ENCODE measurements around the gene RPL19. TPM values are rescaled to one million over a fixed set of nuclear protein-coding genes. Genes with fewer than 3 reads are reported as not detected.

Gene RPL19
- total RNA-seq, 2 donors from 2014 or later: 2,432 to 2,485 TPM

GRCh38 chr17:39231091-39231561, 31.0 kb downstream of the RPL19 start:
- no peaks in the 10 kb centered on the region for H3K9me3 Mint-ChIP-seq
- no peaks in the 10 kb centered on the region for H3K36me3 Mint-ChIP-seq (ENCODE audit: low read depth)
- no peak overlapping the region for H3K4me3 Mint-ChIP-seq
- no peak for ATAC-seq (replicated peaks)
- H3K4me1 Mint-ChIP-seq: peaks cover 7% of the 10 kb centered on the region
- H3K27ac Mint-ChIP-seq: no peak overlapping the region
- H3K27me3 Mint-ChIP-seq: peaks cover 24% of the 10 kb centered on the region

- no peaks in the 10 kb centered on the region for H3K36me3 Mint-ChIP-seq (ENCODE audit: low read depth)
- no peaks in the 10 kb centered on the region for H3K9me3 Mint-ChIP-seq
- ATAC-seq (replicated peaks): peak; percentile 73
- H3K4me1 Mint-ChIP-seq: peaks cover 6% of the 10 kb centered on the region
- H3K27me3 Mint-ChIP-seq: peaks cover 22% of the 10 kb centered on the region
- H3K27ac Mint-ChIP-seq: peak overlapping the region; percentile 34
- peak overlapping the region; percentile 36 for H3K4me3 Mint-ChIP-seq
These were observed 31.8 kb downstream of the RPL19 start for GRCh38 chr17:39231591-39232551.

GRCh38 chr17:39235555-39236449, 35.7 kb downstream of the RPL19 start:
- H3K27ac Mint-ChIP-seq: no peak overlapping the region
- no peak overlapping the region for H3K4me3 Mint-ChIP-seq
- ATAC-seq (replicated peaks): peak; percentile 65
- H3K9me3 Mint-ChIP-seq: no peaks in the 10 kb centered on the region
- H3K27me3 Mint-ChIP-seq: peaks cover 6% of the 10 kb centered on the region
- no peaks in the 10 kb centered on the region for H3K36me3 Mint-ChIP-seq (ENCODE audit: low read depth)
- H3K4me1 Mint-ChIP-seq: peaks cover 21% of the 10 kb centered on the region

GRCh38 chr17:39236450-39236927, 36.4 kb downstream of the RPL19 start:
- H3K9me3 Mint-ChIP-seq: no peaks in the 10 kb centered on the region
- no peak overlapping the region for H3K4me3 Mint-ChIP-seq
- no peaks in the 10 kb centered on the region for H3K36me3 Mint-ChIP-seq (ENCODE audit: low read depth)
- H3K27me3 Mint-ChIP-seq: peaks cover 4% of the 10 kb centered on the region
- H3K4me1 Mint-ChIP-seq: peaks cover 20% of the 10 kb centered on the region
- ATAC-seq (replicated peaks): no peak
- H3K27ac Mint-ChIP-seq: no peak overlapping the region

GRCh38 chr17:39236981-39237441, 36.9 kb downstream of the RPL19 start:
- H3K4me1 Mint-ChIP-seq: peaks cover 15% of the 10 kb centered on the region
- no peak overlapping the region for H3K4me3 Mint-ChIP-seq
- H3K27ac Mint-ChIP-seq: no peak overlapping the region
- no peak for ATAC-seq (replicated peaks)
- H3K9me3 Mint-ChIP-seq: no peaks in the 10 kb centered on the region
- no peaks in the 10 kb centered on the region for H3K36me3 Mint-ChIP-seq (ENCODE audit: low read depth)
- no peaks in the 10 kb centered on the region for H3K27me3 Mint-ChIP-seq

- Mint-ChIP-seq H3K9me3 (no peaks in the 10 kb centered on the region), H3K27ac (peak overlapping the region; percentile 65), H3K36me3 (ENCODE audit: low read depth) (no peaks in the 10 kb centered on the region), H3K4me1 (peaks cover 15% of the 10 kb centered on the region), H3K27me3 (no peaks in the 10 kb centered on the region), H3K4me3 (peak overlapping the region; percentile 76)
- no peak for ATAC-seq (replicated peaks)
These were observed 37.5 kb downstream of the RPL19 start for GRCh38 chr17:39237586-39237985.

- H3K4me3 Mint-ChIP-seq: peak overlapping the region; percentile 76
- peak overlapping the region; percentile 65 for H3K27ac Mint-ChIP-seq
- H3K4me1 Mint-ChIP-seq: peaks cover 15% of the 10 kb centered on the region
- H3K9me3 Mint-ChIP-seq: no peaks in the 10 kb centered on the region
- H3K27me3 Mint-ChIP-seq: no peaks in the 10 kb centered on the region
- no peaks in the 10 kb centered on the region for H3K36me3 Mint-ChIP-seq (ENCODE audit: low read depth)
- peak; percentile 88 for ATAC-seq (replicated peaks)
These were observed 38.4 kb downstream of the RPL19 start for GRCh38 chr17:39238311-39238972.

- no peak overlapping the region for H3K27ac Mint-ChIP-seq
- peak overlapping the region; percentile 76 for H3K4me3 Mint-ChIP-seq
- H3K36me3 Mint-ChIP-seq (ENCODE audit: low read depth): no peaks in the 10 kb centered on the region
- ATAC-seq (replicated peaks): peak; percentile 57
- H3K9me3 Mint-ChIP-seq: no peaks in the 10 kb centered on the region
- H3K27me3 Mint-ChIP-seq: no peaks in the 10 kb centered on the region
- peaks cover 19% of the 10 kb centered on the region for H3K4me1 Mint-ChIP-seq
These were observed 39.7 kb downstream of the RPL19 start for GRCh38 chr17:39239640-39240314.

GRCh38 chr17:39240631-39241030, 40.5 kb downstream of the RPL19 start:
- Mint-ChIP-seq H3K4me3 (no peak overlapping the region), H3K27ac (no peak overlapping the region), H3K27me3 (no peaks in the 10 kb centered on the region), H3K9me3 (no peaks in the 10 kb centered on the region), H3K36me3 (ENCODE audit: low read depth) (no peaks in the 10 kb centered on the region), H3K4me1 (peaks cover 20% of the 10 kb centered on the region)
- no peak for ATAC-seq (replicated peaks)

GRCh38 chr17:39243155-39243554, 43.1 kb downstream of the RPL19 start:
- H3K36me3 Mint-ChIP-seq (ENCODE audit: low read depth): no peaks in the 10 kb centered on the region
- H3K4me3 Mint-ChIP-seq: no peak overlapping the region
- no peak overlapping the region for H3K27ac Mint-ChIP-seq
- no peak for ATAC-seq (replicated peaks)
- no peaks in the 10 kb centered on the region for H3K9me3 Mint-ChIP-seq
- peaks cover 20% of the 10 kb centered on the region for H3K4me1 Mint-ChIP-seq
- no peaks in the 10 kb centered on the region for H3K27me3 Mint-ChIP-seq

GRCh38 chr17:39244016-39244599, 44.0 kb downstream of the RPL19 start:
- Mint-ChIP-seq H3K4me3 (no peak overlapping the region), H3K9me3 (no peaks in the 10 kb centered on the region), H3K36me3 (ENCODE audit: low read depth) (no peaks in the 10 kb centered on the region), H3K27ac (no peak overlapping the region), H3K4me1 (peaks cover 13% of the 10 kb centered on the region), H3K27me3 (no peaks in the 10 kb centered on the region)
- no peak for ATAC-seq (replicated peaks)

- Mint-ChIP-seq H3K9me3 (no peaks in the 10 kb centered on the region), H3K27me3 (no peaks in the 10 kb centered on the region), H3K4me1 (peaks cover 6% of the 10 kb centered on the region), H3K36me3 (ENCODE audit: low read depth) (no peaks in the 10 kb centered on the region), H3K4me3 (no peak overlapping the region), H3K27ac (no peak overlapping the region)
- peak; percentile 95 for ATAC-seq (replicated peaks)
These were observed 44.8 kb downstream of the RPL19 start for GRCh38 chr17:39244600-39245570.

Measured in activated T-helper 17 cell treated with anti-CD3 and anti-CD28 coated beads, Interleukin-2, amount 50 U/mL, for 72 hours (primary cell).